Rectal smooth muscle tissue (tissue), 1 donor: ENCODE data around the gene CSTA.

Experiments
- H3K27ac ChIP-seq: one replicate; pipeline ENCODE4 v1.7.0; 2013; ENCODE audit warnings: low read depth, low read length, inconsistent platforms
- H3K27me3 ChIP-seq: one replicate; pipeline ENCODE4 v1.7.0; 2013; ENCODE audit warnings: low read length; ENCODE audit not compliant: control insufficient read depth, insufficient read depth
- H3K36me3 ChIP-seq: one replicate; pipeline ENCODE4 v1.7.0; 2013; ENCODE audit warnings: low read length; ENCODE audit not compliant: control insufficient read depth, insufficient read depth
- H3K4me1 ChIP-seq: one replicate; pipeline ENCODE4 v1.7.0; 2013; ENCODE audit warnings: low read length; ENCODE audit not compliant: control insufficient read depth, insufficient read depth
- H3K4me3 ChIP-seq: one replicate; pipeline ENCODE4 v1.7.0; 2013; ENCODE audit warnings: low read length
- H3K9ac ChIP-seq: one replicate; pipeline ENCODE4 v1.7.0; 2013; ENCODE audit warnings: low read length

The CSTA gene

GRCh38 chr3:122307094-122307687, 17.9 kb upstream of the CSTA start:
- H3K9ac ChIP-seq = no peak overlapping the region
- no peak overlapping the region for H3K27ac ChIP-seq
- no peaks in the 10 kb centered on the region for H3K27me3 ChIP-seq
- H3K4me3 ChIP-seq = no peak overlapping the region
- no peaks in the 10 kb centered on the region for H3K36me3 ChIP-seq
- no peaks in the 10 kb centered on the region for H3K4me1 ChIP-seq

GRCh38 chr3:122307976-122308375, 17.1 kb upstream of the CSTA start:
- Histone ChIP-seq H3K36me3 (no peaks in the 10 kb centered on the region), H3K9ac (no peak overlapping the region), H3K27ac (no peak overlapping the region), H3K4me1 (no peaks in the 10 kb centered on the region), H3K4me3 (no peak overlapping the region), H3K27me3 (no peaks in the 10 kb centered on the region)

GRCh38 chr3:122310361-122310760, 14.7 kb upstream of the CSTA start:
- Histone ChIP-seq H3K4me3 (no peak overlapping the region), H3K9ac (no peak overlapping the region), H3K4me1 (no peaks in the 10 kb centered on the region), H3K36me3 (no peaks in the 10 kb centered on the region), H3K27ac (no peak overlapping the region), H3K27me3 (no peaks in the 10 kb centered on the region)

GRCh38 chr3:122312826-122313225, 12.2 kb upstream of the CSTA start:
- Histone ChIP-seq H3K27ac (no peak overlapping the region), H3K27me3 (no peaks in the 10 kb centered on the region), H3K36me3 (no peaks in the 10 kb centered on the region), H3K4me3 (no peak overlapping the region), H3K9ac (no peak overlapping the region), H3K4me1 (no peaks in the 10 kb centered on the region)

GRCh38 chr3:122313281-122313680, 11.8 kb upstream of the CSTA start:
- no peak overlapping the region for H3K27ac ChIP-seq

GRCh38 chr3:122314228-122314876, 10.7 kb upstream of the CSTA start:
- H3K4me1 ChIP-seq = no peaks in the 10 kb centered on the region
- H3K36me3 ChIP-seq = no peaks in the 10 kb centered on the region
- H3K27ac ChIP-seq = no peak overlapping the region
- no peak overlapping the region for H3K9ac ChIP-seq
- H3K27me3 ChIP-seq = no peaks in the 10 kb centered on the region
- H3K4me3 ChIP-seq = no peak overlapping the region

More at GRCh38 chr3:122313281-122313680, 11.8 kb upstream of the CSTA start:
- Histone ChIP-seq H3K27me3 (no peaks in the 10 kb centered on the region), H3K4me1 (no peaks in the 10 kb centered on the region), H3K9ac (no peak overlapping the region), H3K4me3 (no peak overlapping the region), H3K36me3 (no peaks in the 10 kb centered on the region)

- Histone ChIP-seq H3K27me3 (no peaks in the 10 kb centered on the region), H3K36me3 (no peaks in the 10 kb centered on the region), H3K9ac (no peak overlapping the region), H3K4me3 (no peak overlapping the region), H3K27ac (no peak overlapping the region), H3K4me1 (no peaks in the 10 kb centered on the region)
These were observed 9.4 kb upstream of the CSTA start for GRCh38 chr3:122315619-122316018.

- no peak overlapping the region for H3K9ac ChIP-seq
- no peak overlapping the region for H3K27ac ChIP-seq
- no peak overlapping the region for H3K4me3 ChIP-seq
- no peaks in the 10 kb centered on the region for H3K27me3 ChIP-seq
- no peaks in the 10 kb centered on the region for H3K36me3 ChIP-seq
- no peaks in the 10 kb centered on the region for H3K4me1 ChIP-seq
These were observed 8.7 kb upstream of the CSTA start for GRCh38 chr3:122316368-122316767.

- Histone ChIP-seq H3K9ac (no peak overlapping the region), H3K27me3 (no peaks in the 10 kb centered on the region), H3K36me3 (no peaks in the 10 kb centered on the region), H3K27ac (no peak overlapping the region), H3K4me3 (no peak overlapping the region), H3K4me1 (no peaks in the 10 kb centered on the region)
These were observed 6.4 kb upstream of the CSTA start for GRCh38 chr3:122318620-122319019.

GRCh38 chr3:122322095-122323075, 2.7 kb upstream of the CSTA start:
- Histone ChIP-seq H3K4me1 (no peaks in the 10 kb centered on the region), H3K9ac (no peak overlapping the region), H3K4me3 (no peak overlapping the region), H3K27ac (no peak overlapping the region), H3K36me3 (no peaks in the 10 kb centered on the region), H3K27me3 (no peaks in the 10 kb centered on the region)

- Histone ChIP-seq H3K27me3 (no peaks in the 10 kb centered on the region), H3K4me1 (no peaks in the 10 kb centered on the region), H3K36me3 (no peaks in the 10 kb centered on the region), H3K27ac (no peak overlapping the region), H3K9ac (no peak overlapping the region), H3K4me3 (no peak overlapping the region)
These were observed 721 bp downstream of the CSTA start for GRCh38 chr3:122325769-122326168.

GRCh38 chr3:122331886-122332285, 6.8 kb downstream of the CSTA start:
- no peak overlapping the region for H3K4me3 ChIP-seq
- H3K9ac ChIP-seq = no peak overlapping the region
- no peaks in the 10 kb centered on the region for H3K36me3 ChIP-seq
- H3K27me3 ChIP-seq = no peaks in the 10 kb centered on the region
- no peaks in the 10 kb centered on the region for H3K4me1 ChIP-seq
- H3K27ac ChIP-seq = no peak overlapping the region
